GM18861 (cell line): ENCODE results near the gene PROX1.

Experiments used
- ATAC-seq: cut with Tn5 transposase; IDR thresholded peaks from one replicate; pipeline ENCODE4 v1.9.1; 2021; ENCODE audit not compliant: unreplicated experiment

Gene PROX1

DNA sequence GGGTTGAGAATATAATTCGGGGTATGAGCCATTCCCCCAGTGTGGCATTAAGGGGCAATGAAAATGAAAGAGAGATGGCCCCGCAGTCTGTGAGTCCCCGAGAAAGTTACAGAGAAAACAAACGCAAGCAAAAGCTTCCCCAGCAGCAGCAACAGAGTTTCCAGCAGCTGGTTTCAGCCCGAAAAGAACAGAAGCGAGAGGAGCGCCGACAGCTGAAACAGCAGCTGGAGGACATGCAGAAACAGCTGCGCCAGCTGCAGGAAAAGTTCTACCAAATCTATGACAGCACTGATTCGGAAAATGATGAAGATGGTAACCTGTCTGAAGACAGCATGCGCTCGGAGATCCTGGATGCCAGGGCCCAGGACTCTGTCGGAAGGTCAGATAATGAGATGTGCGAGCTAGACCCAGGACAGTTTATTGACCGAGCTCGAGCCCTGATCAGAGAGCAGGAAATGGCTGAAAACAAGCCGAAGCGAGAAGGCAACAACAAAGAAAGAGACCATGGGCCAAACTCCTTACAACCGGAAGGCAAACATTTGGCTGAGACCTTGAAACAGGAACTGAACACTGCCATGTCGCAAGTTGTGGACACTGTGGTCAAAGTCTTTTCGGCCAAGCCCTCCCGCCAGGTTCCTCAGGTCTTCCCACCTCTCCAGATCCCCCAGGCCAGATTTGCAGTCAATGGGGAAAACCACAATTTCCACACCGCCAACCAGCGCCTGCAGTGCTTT is 9.4 kb downstream of the PROX1 start:
- no peak for ATAC-seq

DNA sequence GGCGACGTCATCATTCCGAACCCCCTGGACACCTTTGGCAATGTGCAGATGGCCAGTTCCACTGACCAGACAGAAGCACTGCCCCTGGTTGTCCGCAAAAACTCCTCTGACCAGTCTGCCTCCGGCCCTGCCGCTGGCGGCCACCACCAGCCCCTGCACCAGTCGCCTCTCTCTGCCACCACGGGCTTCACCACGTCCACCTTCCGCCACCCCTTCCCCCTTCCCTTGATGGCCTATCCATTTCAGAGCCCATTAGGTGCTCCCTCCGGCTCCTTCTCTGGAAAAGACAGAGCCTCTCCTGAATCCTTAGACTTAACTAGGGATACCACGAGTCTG is 10.0 kb downstream of the PROX1 start:
- ATAC-seq: no peak

DNA sequence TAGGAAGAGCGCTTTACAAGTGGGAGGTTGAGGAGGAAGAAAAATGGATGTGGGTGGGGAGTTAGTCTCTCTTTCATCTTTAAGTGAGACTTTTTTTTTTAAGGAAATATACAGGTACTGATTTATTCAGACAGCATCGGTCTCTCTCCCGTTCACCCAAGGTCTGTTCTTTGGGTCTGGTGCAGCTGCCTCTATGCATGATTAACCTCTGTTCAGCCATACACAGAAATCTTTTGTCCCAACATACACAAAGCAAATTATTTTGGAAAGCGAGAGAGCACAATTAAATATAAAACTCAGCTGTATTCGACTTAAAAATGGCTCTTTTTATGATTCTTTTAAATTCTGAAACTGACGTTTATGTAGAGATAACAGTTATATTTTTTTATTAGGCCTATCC is 11.0 kb downstream of the PROX1 start:
- no peak for ATAC-seq

DNA sequence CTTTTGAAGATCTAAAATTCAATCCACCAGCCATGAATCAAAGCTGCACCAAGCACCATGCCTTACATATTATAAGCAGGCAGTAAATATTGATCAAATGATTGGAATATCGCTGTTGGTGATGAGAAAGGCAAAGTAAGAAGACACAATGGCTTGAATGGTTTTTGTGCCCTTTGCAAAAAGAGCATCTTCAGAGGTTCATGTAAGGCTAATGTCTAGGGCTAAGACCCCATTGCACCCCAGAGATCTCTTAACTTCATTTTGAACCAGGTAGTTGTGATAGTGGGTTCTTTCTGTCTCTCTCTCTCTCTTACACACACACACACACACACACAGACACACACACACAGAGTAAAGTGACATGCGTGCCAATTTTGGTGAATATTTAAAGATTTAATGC is 12.0 kb downstream of the PROX1 start:
- ATAC-seq: no peak

DNA sequence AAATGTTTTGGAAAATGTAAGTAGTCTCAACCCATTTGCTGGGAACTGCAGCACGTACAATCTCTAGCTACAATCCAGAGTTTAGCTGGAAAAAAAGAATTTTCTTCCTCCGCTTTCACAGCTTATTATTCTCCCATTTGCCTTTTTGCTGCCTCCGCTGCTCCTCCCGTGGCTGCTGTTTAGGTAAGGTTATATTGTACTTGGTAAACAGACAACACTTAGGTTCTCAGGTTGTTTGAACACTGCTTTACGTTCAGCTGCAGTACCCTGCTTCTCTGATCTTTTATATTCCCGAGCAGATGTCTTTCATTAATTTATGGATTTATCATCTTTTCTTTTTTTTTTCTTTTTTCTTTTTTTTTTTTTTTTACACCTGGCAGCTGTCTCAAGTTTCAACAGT is 14.3 kb downstream of the PROX1 start:
- ATAC-seq: no peak

DNA sequence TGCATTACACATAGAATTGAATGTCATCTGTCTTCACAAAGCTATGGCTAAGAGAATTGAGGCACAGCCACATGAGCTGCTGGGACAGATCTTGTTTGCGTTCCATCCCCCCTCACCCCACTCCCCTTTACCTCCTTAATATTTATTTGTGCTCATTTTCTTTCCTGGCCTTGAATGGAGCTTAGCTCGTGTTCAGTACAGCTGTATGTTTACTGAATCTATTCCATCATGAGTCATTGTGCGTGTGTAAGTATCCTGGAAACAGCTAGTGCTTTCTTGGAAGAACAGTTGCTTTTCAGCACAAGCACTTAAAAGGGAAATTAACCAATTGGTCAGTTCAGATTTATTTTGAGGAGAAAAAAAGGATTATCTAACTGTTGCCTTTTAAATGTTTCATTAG is 14.7 kb downstream of the PROX1 start:
- no peak for ATAC-seq

DNA sequence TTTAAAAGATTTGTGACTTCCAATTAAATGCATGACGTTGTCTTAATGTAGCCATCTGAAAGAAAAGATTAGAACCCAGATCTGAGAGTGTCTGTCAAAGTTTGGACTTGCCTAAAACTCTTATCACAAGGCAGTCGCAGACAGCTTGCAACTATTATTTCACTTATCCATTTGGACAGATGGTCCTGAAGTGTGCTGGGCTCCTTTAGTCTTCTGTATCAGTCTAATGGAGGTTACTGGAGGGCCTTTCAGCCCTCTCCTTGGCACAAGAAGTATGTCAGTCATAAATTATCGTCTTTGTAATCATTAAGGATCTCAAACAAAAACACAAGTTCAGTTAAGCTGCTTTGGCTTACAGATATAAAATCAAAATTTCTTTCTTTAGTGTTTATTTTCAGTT is 15.5 kb downstream of the PROX1 start:
- no peak for ATAC-seq

DNA sequence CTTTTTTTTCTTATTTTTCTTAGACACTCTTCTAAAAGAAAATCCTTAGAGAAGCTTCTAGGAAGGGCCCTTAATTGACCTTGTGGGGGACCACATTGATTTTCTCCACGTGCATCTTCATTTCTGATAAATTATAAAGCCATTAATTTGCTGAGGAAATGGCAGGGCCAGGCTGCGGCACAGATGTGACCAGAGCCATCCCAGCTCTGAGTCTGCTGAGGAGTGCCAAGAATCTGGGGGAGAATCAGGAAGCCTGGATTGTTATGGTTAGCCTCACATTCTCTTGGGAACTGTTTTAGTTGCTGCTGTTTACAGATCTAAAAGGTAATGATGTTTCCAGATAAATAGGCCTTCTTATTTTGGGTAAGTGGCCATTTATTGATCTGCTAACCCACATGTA is 16.2 kb downstream of the PROX1 start:
- no peak for ATAC-seq

DNA sequence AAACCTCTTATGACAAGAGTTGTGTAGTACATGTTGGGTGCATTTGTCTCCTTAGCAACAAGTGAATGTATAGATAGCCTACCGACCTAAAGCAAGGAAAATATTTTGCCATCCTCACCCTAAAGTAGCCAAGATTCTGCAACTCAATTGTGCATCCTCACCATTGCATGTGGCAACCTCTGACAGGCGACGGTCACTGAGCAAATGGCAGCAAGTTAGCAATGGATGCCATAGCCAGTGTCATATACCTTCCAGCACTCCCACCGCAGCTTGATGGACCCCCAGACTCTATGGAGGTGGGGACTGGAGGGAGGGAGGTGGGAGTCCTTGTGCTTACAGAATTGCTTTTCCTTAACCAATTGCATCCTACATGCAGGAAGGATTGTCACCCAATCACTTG is 17.0 kb downstream of the PROX1 start:
- ATAC-seq: no peak

DNA sequence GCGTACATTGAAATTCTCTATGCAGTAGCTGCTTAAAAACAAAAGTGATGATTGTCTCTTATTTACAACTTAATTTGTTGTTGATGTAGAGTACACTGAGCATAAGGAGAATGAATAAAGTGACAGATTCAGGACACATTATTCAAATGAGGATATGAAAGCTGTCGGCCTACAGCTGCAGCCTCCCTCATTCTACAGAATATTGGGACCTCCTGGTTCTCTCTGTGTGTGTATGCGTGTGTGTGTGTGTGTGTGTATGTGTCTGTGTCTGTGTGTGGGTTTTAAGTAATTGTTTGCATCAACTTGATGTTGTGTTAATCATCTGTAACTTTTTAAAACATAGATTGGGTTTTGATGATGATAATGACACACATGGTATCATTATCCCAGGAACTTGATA is 17.9 kb downstream of the PROX1 start:
- ATAC-seq: no peak

DNA sequence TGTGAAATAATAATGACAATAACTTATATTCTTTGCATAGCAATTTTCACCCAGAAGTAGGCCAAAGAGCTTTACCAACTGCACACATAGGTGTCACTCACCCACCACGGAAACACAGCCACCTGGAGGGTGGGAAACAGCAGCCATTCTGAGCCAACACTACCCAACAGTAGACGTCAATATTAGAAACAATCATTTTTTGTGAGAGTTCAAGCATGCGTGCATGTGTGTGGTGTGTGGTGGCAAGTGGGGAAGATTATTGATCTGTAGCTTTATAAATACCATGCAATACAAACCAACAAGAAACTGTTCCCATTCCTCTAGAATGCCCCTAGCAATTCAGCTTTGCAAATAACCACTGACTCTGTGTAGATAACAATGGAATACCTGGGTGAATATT is 19.1 kb downstream of the PROX1 start:
- ATAC-seq: no peak

DNA sequence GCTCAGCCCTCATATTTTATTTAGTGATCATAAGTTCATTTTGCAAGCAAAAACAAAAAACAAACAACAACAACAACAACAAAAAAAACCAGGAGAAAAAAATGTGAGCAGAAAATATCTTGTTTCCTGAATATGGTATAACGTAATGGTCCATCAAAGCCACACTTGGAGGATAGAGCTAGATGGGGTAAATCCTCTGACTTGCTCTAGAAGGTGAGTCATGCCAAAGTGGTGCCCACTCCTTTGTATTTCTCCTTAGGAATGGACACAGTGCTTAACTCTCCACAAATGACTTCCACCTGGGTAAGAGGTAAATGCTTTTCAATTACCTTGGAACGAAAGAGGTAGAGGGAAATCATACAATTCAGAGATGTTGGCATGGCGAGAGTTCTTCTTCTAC is 20.6 kb downstream of the PROX1 start:
- ATAC-seq: no peak

DNA sequence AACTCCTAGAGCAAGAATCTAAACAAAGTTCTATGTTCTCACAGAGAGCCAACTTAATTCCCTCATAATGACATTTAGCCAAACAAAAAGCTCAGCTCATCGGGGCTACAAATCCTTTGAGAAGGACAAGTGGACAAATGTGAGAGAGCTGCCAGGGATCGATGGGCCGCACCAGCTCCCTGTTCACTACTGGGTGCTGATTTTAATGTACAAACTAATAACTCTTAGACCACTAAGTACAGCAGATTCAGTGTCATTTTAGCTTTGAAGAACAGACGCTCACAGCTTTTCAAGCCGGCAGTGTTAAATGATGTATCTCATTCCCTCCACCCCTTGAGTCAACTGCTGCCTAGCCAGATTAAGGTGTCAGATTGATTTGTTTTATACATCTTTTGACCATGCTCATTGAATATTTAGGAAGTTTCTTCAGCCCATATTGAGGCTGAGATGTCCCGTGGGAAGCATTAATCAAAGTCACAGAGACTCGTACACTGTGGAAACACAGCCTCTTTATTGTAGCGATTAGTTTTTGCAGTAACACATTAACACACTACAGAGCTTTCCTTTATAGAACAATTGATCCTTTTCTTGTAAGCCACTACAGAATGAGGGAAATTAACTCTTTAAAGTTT is 21.1 kb downstream of the PROX1 start:
- ATAC-seq: no peak

DNA sequence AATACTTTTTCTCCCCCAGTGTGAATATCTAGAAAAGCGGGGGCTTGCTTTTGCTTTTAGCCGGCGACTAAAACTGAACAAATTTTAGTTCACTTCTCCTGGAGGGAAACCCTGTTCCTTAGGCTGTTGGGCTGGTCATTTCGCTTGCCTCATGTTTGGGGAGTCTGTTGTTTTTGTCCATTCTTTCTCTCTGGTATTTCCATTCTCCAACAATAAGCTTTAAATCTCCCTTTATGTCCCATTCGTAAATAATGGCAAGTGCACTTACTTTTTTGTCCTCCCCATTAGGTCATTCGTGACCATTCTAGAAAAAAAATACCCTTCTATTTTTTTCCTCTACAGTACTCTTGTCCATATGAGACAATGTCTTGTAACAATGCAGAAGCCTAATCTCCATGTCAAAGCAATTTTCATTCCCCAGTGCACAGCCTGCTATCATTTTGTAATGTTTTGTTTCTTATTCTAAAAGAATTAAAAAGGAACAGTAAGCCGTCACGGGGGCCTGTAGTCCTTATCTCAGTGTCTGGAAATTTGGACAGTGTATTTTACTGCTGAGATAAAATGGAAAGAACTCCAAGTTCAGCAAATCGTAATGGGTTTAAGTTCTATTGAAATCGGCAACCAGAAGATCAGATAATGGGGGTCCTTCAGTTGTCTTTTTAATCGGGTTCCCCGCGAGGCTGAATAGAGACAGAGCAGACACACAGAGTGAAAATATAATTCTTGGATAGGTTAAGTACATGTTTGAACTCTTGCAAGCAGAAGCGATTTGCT is 21.8 kb downstream of the PROX1 start:
- ATAC-seq: no peak

DNA sequence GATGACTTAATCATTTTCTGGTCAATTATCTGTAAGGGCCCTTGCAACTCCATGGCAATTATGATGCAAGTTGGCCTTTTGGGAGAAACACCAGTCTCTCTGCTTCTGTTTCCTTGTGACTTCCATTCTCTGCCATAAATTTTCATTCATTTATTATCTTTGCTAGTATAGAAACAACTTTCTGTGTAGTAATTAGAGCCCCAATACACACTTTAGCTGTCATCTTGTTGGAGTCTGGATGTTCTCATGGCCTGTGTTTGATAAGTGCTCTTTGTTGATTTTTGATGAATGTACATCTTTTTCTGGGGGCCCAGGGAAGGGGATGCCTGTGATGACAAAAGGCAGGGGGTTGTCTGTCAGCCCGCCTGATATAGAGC is 22.4 kb downstream of the PROX1 start:
- no peak for ATAC-seq

DNA sequence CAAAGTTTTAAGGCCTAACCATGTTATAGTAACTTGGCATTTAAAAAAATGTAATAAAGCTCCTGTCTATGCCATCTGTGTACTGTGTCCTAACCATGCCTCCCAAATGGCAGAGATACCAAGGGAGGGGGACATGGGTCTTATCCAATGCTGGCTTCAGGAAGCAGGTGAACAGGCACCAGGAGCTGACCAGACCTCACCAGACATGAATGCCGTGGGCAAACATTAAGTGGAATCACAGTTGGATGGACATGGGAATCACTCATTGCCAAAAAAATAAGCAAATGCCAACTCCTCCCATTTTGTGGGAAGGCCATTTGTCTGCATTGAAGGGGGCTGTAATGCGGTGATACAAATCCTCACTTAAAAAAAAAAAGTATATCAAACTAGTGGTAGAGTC is 22.9 kb downstream of the PROX1 start:
- no peak for ATAC-seq

DNA sequence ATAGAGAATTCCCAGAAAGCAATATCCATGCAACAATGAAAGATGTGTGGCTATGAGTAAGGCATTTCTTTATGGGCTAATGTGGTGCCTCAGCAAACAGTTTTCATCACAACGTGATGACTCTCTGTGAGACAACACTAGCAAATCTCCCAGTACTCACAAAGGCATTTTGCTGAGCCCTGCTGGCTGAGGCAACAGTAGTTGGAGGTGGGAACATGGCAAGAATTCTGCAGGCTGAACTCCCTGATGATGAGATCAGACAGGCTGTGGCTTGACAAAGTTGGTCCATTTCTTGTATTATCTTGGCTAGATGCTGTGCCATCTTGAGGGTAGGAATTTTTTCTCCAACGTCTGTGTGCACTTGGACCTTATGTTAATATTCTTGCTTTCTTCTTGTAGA is 24.6 kb downstream of the PROX1 start:
- ATAC-seq: no peak

DNA sequence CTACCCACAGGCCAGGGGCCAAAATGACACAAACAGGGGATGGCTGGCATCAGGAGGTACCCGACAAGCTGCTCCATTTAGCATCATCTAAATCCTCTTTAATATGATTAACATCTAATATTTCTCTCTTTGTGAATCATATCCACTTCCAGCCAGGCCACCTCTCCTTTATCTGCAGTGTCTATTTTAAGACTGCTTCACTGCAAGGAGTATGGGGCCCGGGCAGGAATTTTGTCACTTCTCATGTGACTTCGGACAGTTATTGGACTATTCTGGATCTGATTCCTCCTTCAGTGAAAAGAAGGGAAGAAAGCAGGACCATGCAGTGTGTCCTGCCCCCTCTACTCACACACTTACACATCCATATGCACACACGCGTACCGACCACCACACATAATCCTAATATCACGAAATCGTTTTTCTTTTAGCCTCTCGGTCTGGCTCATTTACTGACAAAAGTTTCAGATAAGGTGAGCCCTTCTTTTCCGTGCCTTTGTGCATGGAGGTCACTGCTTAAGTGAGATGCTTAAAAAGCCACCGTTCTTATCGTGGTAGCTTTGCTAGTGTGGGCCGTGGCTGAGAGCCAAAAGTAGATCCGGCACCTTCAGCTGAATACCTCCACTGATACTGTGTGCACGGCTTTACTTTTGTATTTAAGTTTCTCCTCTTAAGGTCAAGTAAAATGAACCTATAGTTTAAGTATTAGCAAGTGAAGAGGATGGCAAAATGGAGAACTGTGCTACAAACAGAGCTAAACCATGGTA is 26.0 kb downstream of the PROX1 start:
- ATAC-seq: no peak

DNA sequence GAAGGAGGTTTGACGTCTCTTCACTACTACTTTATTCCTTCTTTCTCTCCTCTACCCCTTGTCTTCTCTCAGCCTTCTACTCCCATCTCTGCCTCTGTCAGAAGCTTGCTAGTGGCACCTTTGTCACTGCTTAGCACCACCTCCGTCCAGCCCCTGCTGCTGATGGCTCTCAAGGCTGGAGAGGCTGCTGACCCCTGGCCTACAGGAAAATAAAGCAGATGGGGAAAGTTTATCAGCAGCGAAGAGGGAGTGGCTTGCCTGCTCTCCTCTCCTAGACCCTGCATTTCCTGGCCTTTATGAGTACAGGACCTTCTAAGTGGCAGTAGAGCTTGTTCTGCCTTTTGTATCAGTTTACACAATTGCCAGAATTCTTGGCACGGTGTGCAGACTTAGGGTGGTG is 27.0 kb downstream of the PROX1 start:
- ATAC-seq: no peak

DNA sequence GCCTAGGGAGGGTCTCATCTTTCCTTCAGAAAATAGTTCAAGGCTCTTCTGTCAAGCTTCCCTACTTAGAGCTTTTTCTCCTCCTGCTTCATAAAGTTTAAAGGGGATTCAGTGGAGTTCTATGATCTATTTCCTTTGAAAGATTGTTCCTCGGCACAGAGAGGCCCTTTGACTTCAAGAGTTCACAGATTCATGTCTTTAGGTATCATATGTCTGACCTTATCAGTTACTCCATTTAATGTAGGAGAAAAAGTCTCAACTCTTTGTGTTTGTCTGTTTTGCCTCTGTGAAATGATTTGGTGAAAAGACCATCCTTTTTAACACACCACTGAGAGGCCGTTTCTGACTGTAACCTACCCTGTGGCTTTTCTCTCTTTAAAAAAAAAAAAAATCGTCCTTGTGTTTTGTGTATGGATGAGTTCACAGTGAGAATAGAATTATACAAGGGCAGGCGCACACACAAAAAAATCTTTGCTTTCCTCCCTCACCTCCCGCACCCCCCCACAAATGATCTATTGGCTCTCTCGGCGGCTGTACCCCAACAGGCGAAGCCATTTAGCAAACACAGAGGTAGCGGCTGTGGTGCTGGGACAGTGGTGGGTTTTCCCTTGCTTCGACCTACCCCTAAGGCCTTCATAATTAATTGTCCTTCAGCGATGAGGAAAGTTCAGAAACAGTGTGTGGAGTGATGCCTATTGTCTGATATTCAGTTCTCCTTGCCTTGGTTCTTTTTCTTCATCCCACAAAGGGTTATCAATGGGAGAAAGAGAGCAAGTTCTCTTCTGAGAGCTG is 29.6 kb downstream of the PROX1 start:
- no peak for ATAC-seq
